GM12891 (cell line): ENCODE data around the gene LEFTY2.
A peak's percentile ranks its signal among the peaks of the same experiment; 100 is the strongest.
"Not testable (repeated sequence)": the region's sequence is repeated elsewhere in the genome, so short reads cannot be mapped to it uniquely, and the experiment has no call there.

Experiments
- DNase-seq: peaks from one replicate; pipeline ENCODE4 v3.0.0; 2011; ENCODE audit warnings: low spot score; ENCODE audit not compliant: insufficient read length
- FAIRE-seq: peaks from 2 replicates; lab custom pipeline; 2011; peaks lifted over from hg19 to GRCh38; lab: Jason Lieb, UNC
- PAX5 ChIP-seq: IDR thresholded peaks from 2 replicates; pipeline ENCODE4 v1.6.1; 2011; ENCODE audit warnings: low read length, moderate library complexity, mild to moderate bottlenecking; ENCODE audit not compliant: insufficient read depth, severe bottlenecking
- POLR2A ChIP-seq: IDR thresholded peaks from 2 replicates; pipeline ENCODE4 v1.6.1; 2011; ENCODE audit warnings: low read depth, low read length, control low read depth
- POLR2AphosphoS5 ChIP-seq: IDR thresholded peaks from 2 replicates; pipeline ENCODE4 v1.6.1; 2011; ENCODE audit warnings: low read depth, low read length, control low read depth
- POU2F2 ChIP-seq: IDR thresholded peaks from 2 replicates; pipeline ENCODE4 v1.6.1; 2011; ENCODE audit warnings: low read depth, mild to moderate bottlenecking, control low read depth, low read length, moderate library complexity
- SPI1 ChIP-seq: IDR thresholded peaks from 2 replicates; pipeline ENCODE4 v1.6.1; 2011; ENCODE audit warnings: low read depth, low read length, control low read depth
- TAF1 ChIP-seq: IDR thresholded peaks from 2 replicates; pipeline ENCODE4 v1.6.1; 2011; ENCODE audit warnings: low read depth, low read length, control low read depth

Gene LEFTY2

DNA sequence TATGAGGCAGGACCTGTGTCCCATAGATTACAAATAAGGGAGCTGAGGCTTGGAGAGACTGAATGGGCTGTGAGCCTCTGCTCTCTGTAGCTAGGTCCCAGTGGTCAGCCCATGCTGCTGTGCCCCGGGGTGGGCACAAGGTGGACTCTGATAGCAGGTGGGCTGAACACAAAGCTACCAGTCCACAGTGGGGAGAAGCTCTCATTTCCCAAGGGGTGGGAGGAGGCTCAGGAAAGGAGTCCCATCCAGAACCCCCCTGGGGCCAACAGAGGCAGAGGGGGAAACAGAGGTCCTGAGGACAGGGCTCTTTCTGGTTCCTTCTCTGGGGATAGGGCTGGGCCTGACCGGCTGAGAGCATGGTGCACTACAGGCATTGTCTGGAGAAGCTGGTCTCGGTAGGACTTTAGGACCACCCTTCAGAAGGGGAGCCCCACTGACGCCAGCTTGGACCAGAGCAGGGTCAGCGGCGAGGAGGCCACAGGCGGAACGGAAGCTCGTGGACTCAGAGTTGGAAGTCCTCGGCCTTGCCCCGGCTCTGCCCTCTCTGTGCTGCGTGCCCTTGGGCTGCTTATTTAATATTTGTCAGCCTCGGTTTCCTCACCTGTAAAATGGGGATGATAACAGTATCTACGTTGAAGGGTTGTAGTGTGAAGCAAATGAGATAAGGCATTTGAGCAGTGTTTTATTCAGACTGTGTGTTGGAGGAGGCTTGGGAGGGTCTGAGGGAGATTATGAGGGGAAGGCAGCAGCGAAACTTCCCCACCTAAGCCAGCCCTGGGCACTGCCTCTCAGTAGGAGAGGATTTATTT lies 31.5 kb upstream of the LEFTY2 start:
- DNase-seq (no peak), FAIRE-seq (no peak)
- TF ChIP-seq SPI1 (no peak), POU2F2 (no peak), POLR2AphosphoS5 (no peak), TAF1 (no peak)

GRCh38 chr1:225970592-225971157 lies 29.7 kb upstream of the LEFTY2 start:
- not testable (repeated sequence) for DNase-seq, FAIRE-seq

DNA sequence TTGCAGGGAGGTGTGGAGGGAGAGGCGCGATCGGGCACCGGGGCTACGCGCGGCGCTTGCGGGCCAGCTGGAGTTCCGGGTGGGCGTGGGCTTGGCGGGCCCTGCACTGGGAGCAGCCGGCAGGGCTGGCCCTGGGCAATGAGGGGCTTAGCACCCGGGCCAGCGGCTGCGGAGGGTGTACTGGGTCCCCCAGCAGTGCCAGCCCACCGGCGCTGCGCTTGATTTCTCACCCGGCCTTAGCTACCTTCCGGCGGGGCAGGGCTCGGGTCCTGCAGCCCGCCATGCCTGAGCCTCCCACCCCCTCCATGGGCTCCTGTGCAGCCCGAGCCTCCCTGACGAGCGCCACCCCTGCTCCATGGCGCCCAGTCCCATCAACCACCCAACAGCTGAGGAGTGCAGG lies 28.7 kb upstream of the LEFTY2 start:
- FAIRE-seq, DNase-seq: not testable (repeated sequence)

DNA sequence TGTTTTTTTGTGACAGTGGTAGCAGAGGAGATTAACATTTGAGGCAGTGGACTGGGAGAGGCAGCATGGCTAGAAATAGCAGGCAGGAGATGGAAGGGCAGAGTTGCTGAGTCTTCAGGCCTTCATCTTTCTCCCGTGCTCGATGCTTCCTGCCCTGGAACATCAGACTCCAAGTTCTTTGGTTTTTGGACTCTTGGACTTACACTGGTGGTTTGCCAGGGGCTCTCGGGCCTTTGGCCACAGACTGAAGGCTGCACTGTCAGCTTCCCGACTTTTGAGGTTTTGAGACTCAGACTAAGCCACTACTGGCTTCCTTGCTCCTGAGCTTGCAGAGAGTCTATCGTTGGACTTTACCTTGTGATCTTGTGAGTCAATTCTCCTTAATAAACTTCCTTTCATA lies 24.2 kb upstream of the LEFTY2 start:
- no peak for TF ChIP-seq POLR2A
- no peak for TF ChIP-seq POLR2AphosphoS5
- TF ChIP-seq PAX5: no peak
- TF ChIP-seq POU2F2: no peak
- no peak for TF ChIP-seq SPI1
- TF ChIP-seq TAF1: no peak
- DNase-seq (no peak), FAIRE-seq (no peak)

- FAIRE-seq (no peak), DNase-seq (no peak)
- TF ChIP-seq POLR2AphosphoS5 (no peak), TAF1 (no peak), PAX5 (no peak), POLR2A (no peak), POU2F2 (no peak), SPI1 (no peak)
Observed at GRCh38 chr1:225963735-225964530, 22.9 kb upstream of the LEFTY2 start.

DNA sequence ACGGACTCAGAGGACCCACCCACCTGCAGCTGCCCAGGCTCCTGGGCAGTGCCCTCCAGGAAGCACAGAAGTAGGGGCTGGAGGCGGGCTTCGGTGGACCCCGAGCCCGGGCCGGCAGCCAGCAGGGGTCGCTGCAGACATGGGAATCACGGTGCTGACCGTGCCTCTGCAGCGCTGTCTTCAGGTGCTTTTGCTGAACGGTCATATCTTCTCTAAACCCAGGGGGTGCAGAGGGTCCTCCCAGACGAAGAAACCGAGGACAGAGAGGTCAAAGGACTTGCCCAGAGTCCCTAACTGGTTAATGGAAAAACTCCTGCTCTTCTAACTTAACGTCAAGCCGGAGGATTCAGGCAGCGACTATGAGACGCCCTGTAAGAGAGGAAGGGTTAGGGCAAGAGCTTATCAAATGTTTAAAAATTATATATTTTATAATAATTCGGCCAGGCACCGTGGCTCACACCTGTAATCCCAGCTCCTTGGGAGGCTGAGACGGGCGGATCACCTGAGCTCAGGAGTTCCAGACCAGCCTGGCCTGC lies 21.5 kb upstream of the LEFTY2 start:
- DNase-seq (peak; percentile 59), FAIRE-seq (peak; percentile 94)
- TF ChIP-seq POLR2A (no peak), TAF1 (no peak), PAX5 (no peak), SPI1 (no peak), POU2F2 (no peak), POLR2AphosphoS5 (no peak)

GRCh38 chr1:225961659-225962439 lies 20.8 kb upstream of the LEFTY2 start:
- FAIRE-seq: no peak
- DNase-seq: no peak
- TF ChIP-seq POLR2A (no peak), TAF1 (no peak), SPI1 (no peak), POU2F2 (no peak), PAX5 (no peak), POLR2AphosphoS5 (no peak)

DNA sequence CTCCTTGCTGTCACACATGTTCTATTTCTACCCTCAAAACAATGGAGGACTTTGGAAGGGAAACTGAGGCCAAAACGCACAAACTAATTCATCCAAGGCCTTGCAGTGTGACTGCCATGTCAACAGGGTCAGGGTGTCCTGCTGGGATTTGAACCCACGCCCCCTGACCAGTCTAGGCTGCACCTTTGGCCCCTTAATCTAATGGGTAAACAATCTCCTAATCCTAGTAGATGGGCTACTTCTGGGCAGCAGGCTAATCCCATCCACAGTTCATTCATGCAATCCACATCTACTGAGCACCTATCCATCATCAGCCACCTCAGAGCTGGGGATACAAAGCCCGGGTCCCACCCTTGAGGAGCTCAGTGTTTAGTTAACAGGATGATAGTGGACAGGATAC lies 17.0 kb upstream of the LEFTY2 start:
- no peak for DNase-seq
- FAIRE-seq: no peak
- no peak for TF ChIP-seq PAX5
- no peak for TF ChIP-seq SPI1
- no peak for TF ChIP-seq POLR2A
- no peak for TF ChIP-seq TAF1

DNA sequence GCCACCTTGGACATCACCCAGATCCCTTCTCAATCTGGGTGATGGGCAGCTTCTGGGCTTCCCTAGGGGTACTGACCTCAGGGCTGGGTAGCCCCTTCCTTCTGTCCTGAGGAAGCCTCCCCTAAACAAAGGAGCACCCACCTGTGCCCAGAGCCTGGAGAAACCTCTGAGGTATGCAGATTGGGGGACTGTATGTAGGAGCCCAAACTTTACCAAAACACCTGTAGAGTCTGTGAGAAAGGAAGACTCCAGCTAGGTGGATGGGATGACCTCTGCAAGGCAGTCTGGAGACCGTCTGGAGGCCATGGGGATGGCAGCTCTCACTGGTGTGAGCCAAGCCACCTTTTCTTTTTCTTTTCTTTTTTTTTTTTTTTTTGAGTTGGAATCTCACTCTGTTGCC lies 13.7 kb upstream of the LEFTY2 start:
- DNase-seq: no peak
- no peak for FAIRE-seq
- TF ChIP-seq SPI1 (no peak), TAF1 (no peak), POLR2A (no peak), POU2F2 (no peak), PAX5 (no peak), POLR2AphosphoS5 (no peak)

DNA sequence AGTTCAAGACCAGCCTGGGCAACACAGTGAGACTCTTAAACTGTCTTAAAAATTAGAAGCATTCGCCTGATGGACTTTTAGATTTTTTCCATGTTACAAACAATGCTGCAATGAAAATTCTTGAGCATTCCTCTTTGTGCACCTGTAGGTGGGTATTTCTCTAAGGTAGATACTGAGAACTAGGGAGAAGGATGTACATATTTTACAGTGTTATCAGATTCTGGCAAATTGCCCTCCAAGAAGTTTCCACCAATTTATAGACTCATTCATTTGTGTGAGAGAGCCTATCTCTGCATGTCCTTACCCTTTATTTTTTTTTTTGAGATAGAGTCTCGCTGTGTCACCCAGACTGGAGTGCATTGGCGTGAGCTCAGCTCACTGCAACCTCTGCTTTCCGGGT lies 12.3 kb upstream of the LEFTY2 start:
- no peak for DNase-seq
- TF ChIP-seq SPI1: no peak
- TF ChIP-seq PAX5: no peak
- no peak for TF ChIP-seq POLR2AphosphoS5
- TF ChIP-seq POU2F2: no peak
- no peak for TF ChIP-seq POLR2A
- TF ChIP-seq TAF1: no peak
- FAIRE-seq: no peak
